ENCODE data around the gene MS4A3. TPM values are rescaled to one million over a fixed set of nuclear protein-coding genes. Genes with fewer than 3 reads are reported as not detected.

The MS4A3 gene
- polyA plus RNA-seq, 3 donors: 0.26 TPM; not detected in 2

- Mint-ChIP-seq H3K36me3 (peaks cover 2 to 8% of the 10 kb centered on the region in 2 donors), H3K27ac (peak overlapping the region; percentile 51 to 85 (median 82)), H3K9me3 (peaks cover 5 to 25% (median 13%) of the 10 kb centered on the region in 7 donors), H3K27me3 (ENCODE audit: low read depth in 3 of 3) (no peaks in the 10 kb centered on the region), H3K4me3 (peak overlapping the region in 1 of 2 donors; percentile 1), H3K4me1 (peaks cover 25% of the 10 kb centered on the region)
- no peak for TF ChIP-seq CTCF (IDR thresholded peaks at IDR 0.05)
- Histone ChIP-seq H3K4me1 (ENCODE audit: control insufficient read depth in 1 of 2, insufficient read depth in 2 of 2, low read length in 2 of 2) (peaks cover 21 to 25% of the 10 kb centered on the region in 2 donors), H3K27ac (ENCODE audit: low read depth in 1 of 2, low read length in 2 of 2) (peak overlapping the region; percentile 13 to 46), H2AFZ (ENCODE audit: insufficient read depth, low read depth, low read length, poor library complexity, severe bottlenecking) (no peak overlapping the region), H4K20me1 (ENCODE audit: insufficient read depth, low read length) (no peaks in the 10 kb centered on the region), H3K9me3 (replicated peaks in 1 of 2; ENCODE audit: control insufficient read depth in 1 of 2, insufficient read depth in 1 of 2, low read length in 2 of 2) (peaks cover 4 to 8% of the 10 kb centered on the region in 2 donors), H3K9ac (ENCODE audit: insufficient read depth, low read length, poor library complexity, severe bottlenecking) (no peak overlapping the region), H3K4me2 (replicated peaks; ENCODE audit: extremely low read depth, low read length, poor library complexity, severe bottlenecking) (no peak overlapping the region), H3K79me2 (ENCODE audit: insufficient read depth, low read length) (no peaks in the 10 kb centered on the region), H3K27me3 (ENCODE audit: control insufficient read depth in 2 of 2, insufficient read depth in 2 of 2, low read length in 2 of 2) (no peaks in the 10 kb centered on the region), H3K36me3 (replicated peaks in 1 of 2; ENCODE audit: control insufficient read depth in 1 of 2, insufficient read depth in 2 of 2, low read length in 2 of 2) (no peaks in the 10 kb centered on the region), H3K4me3 (replicated peaks in 1 of 3; ENCODE audit: low read depth in 2 of 3, low read length in 3 of 3) (no peak overlapping the region)
- WGBS (ENCODE audit: insufficient coverage): 60% methylated on average over 2 of the region's 15 CpGs
- DNase-seq: peak; percentile 11 to 63 (median 34)
- intact Hi-C loops (cut with micrococcal nuclease): no loop called here
Measured at GRCh38 chr11:60077216-60077817, 20.9 kb downstream of the MS4A3 start.

- peak; percentile 5 to 33 (median 17) for DNase-seq
- Histone ChIP-seq H3K4me3 (replicated peaks in 1 of 3; ENCODE audit: low read depth in 2 of 3, low read length in 3 of 3) (no peak overlapping the region), H3K27ac (ENCODE audit: low read depth in 1 of 2, low read length in 2 of 2) (peak overlapping the region; percentile 13 to 46), H3K9ac (ENCODE audit: insufficient read depth, low read length, poor library complexity, severe bottlenecking) (no peak overlapping the region), H3K9me3 (replicated peaks in 1 of 2; ENCODE audit: control insufficient read depth in 1 of 2, insufficient read depth in 1 of 2, low read length in 2 of 2) (peaks cover 4 to 8% of the 10 kb centered on the region in 2 donors), H3K36me3 (replicated peaks in 1 of 2; ENCODE audit: control insufficient read depth in 1 of 2, insufficient read depth in 2 of 2, low read length in 2 of 2) (no peaks in the 10 kb centered on the region), H3K27me3 (ENCODE audit: control insufficient read depth in 2 of 2, insufficient read depth in 2 of 2, low read length in 2 of 2) (no peaks in the 10 kb centered on the region), H3K4me1 (ENCODE audit: control insufficient read depth in 1 of 2, insufficient read depth in 2 of 2, low read length in 2 of 2) (peaks cover 21 to 25% of the 10 kb centered on the region in 2 donors), H3K79me2 (ENCODE audit: insufficient read depth, low read length) (no peaks in the 10 kb centered on the region), H4K20me1 (ENCODE audit: insufficient read depth, low read length) (no peaks in the 10 kb centered on the region), H2AFZ (ENCODE audit: insufficient read depth, low read depth, low read length, poor library complexity, severe bottlenecking) (peak overlapping the region; percentile 32), H3K4me2 (replicated peaks; ENCODE audit: extremely low read depth, low read length, poor library complexity, severe bottlenecking) (no peak overlapping the region)
- WGBS (ENCODE audit: insufficient coverage): no CpG with 5 or more reads among the region's 1 CpG
- no peak for TF ChIP-seq CTCF (IDR thresholded peaks at IDR 0.05)
- H3K27ac Mint-ChIP-seq: peak overlapping the region; percentile 32 to 85 (median 82)
- peaks cover 0 to 8% of the 10 kb centered on the region in 2 donors for H3K36me3 Mint-ChIP-seq
- peaks cover 5 to 25% (median 13%) of the 10 kb centered on the region in 7 donors for H3K9me3 Mint-ChIP-seq
- H3K27me3 Mint-ChIP-seq (ENCODE audit: low read depth in 3 of 3): no peaks in the 10 kb centered on the region
- H3K4me1 Mint-ChIP-seq: peaks cover 25% of the 10 kb centered on the region
- H3K4me3 Mint-ChIP-seq: peak overlapping the region; percentile 10 to 44
- intact Hi-C loops (cut with micrococcal nuclease): no loop called here
Measured at GRCh38 chr11:60077981-60078380, 21.5 kb downstream of the MS4A3 start.

All from CD14-positive monocyte (primary cell).